ENCODE data around the gene TRPV3.

- no peak for TF ChIP-seq POLR2A (IDR thresholded peaks at IDR 0.05)
- TF ChIP-seq CTCF (IDR thresholded peaks at IDR 0.05) = no peak
These were observed 26.1 kb downstream of the TRPV3 start for GRCh38 chr17:3531266-3532101.
